Chondrocyte (in vitro differentiated cells): Measurements from ENCODE around the gene PHLPP1. TPM values are rescaled to one million over a fixed set of nuclear protein-coding genes. Genes with fewer than 3 reads are reported as not detected.
A peak's percentile ranks its signal among the peaks of the same experiment; 100 is the strongest.

Experiments used
- DNase-seq: peaks from one replicate; pipeline ENCODE4 v3.0.0; 2021; ENCODE audit warnings: mixed read lengths, low spot score
- H3K27ac Mint-ChIP-seq: one replicate; pipeline ENCODE4 v1.8.0; 2021; ENCODE audit warnings: mild to moderate bottlenecking, moderate library complexity, mixed read lengths; ENCODE audit not compliant: unreplicated experiment
- H3K27me3 Mint-ChIP-seq: 2 replicates; pipeline ENCODE4 v1.8.0; 2021; ENCODE audit warnings: low read depth, mixed read lengths
- H3K36me3 Mint-ChIP-seq: 2 replicates; pipeline ENCODE4 v1.8.0; 2021; ENCODE audit warnings: low read depth, mixed read lengths
- H3K4me1 Mint-ChIP-seq: 2 replicates; pipeline ENCODE4 v1.8.0; 2021; ENCODE audit warnings: low read depth, mild to moderate bottlenecking, mixed read lengths
- H3K4me3 Mint-ChIP-seq: one replicate; pipeline ENCODE4 v1.8.0; 2021; ENCODE audit warnings: mild to moderate bottlenecking, moderate library complexity, mixed read lengths; ENCODE audit not compliant: unreplicated experiment
- H3K9me3 Mint-ChIP-seq: 2 replicates; pipeline ENCODE4 v1.8.0; 2021; ENCODE audit warnings: low read depth, mixed read lengths
- CTCF ChIP-seq: fragments of 200-600 bp; sonication (generic); IDR thresholded peaks from 2 replicates; pipeline ENCODE4 v1.5.0; 2021; ENCODE audit warnings: antibody characterized with exemption, mild to moderate bottlenecking, moderate library complexity
- long read RNA-seq: library from polyadenylated mRNA; stranded (forward); transcript quantifications from one replicate; pipeline ENCODE4 v2.0.0, GENCODE V29; 2021
- total RNA-seq: library from RNA; stranded (reverse); gene quantifications from 3 replicates; pipeline ENCODE4 v1.2.1, GENCODE V29; 2021

Gene PHLPP1
- 9.3 to 13.2 TPM (median 10.4 TPM) in 3 replicates for total RNA-seq
- long read RNA-seq, full-length matches to known transcripts: 7 of 12 reads
- long read RNA-seq, partial matches to known transcripts: 5 of 12 reads
- long read RNA-seq, other reads (novel, unspliced or antisense): 0 of 12 reads

GRCh38 chr18:62715436-62715758, at the start of gene PHLPP1:
PHLPP1 (plus strand) TSS chr18:62715541; CDS start chr18:62715684, 143 bp downstream.
- H3K27me3 Mint-ChIP-seq: no peaks in the 10 kb centered on the region
- no peaks in the 10 kb centered on the region for H3K9me3 Mint-ChIP-seq
- no peaks in the 10 kb centered on the region for H3K36me3 Mint-ChIP-seq
- DNase-seq: no peak
- H3K4me1 Mint-ChIP-seq: peaks cover 41% of the 10 kb centered on the region
- H3K27ac Mint-ChIP-seq: peak within 1 kb of the TSS; percentile 94
- no peak for TF ChIP-seq CTCF
- H3K4me3 Mint-ChIP-seq: peak within 1 kb of the TSS; percentile 75

GRCh38 chr18:62669225-62669624, 46.1 kb upstream of the PHLPP1 start:
- no peak for DNase-seq
- peaks cover 16% of the 10 kb centered on the region for H3K9me3 Mint-ChIP-seq
- TF ChIP-seq CTCF: no peak
- peaks cover 16% of the 10 kb centered on the region for H3K4me1 Mint-ChIP-seq
- no peak overlapping the region for H3K4me3 Mint-ChIP-seq
- no peaks in the 10 kb centered on the region for H3K27me3 Mint-ChIP-seq
- H3K27ac Mint-ChIP-seq: no peak overlapping the region
- peaks cover 2% of the 10 kb centered on the region for H3K36me3 Mint-ChIP-seq

- Mint-ChIP-seq H3K4me3 (no peak overlapping the region), H3K36me3 (peaks cover 2% of the 10 kb centered on the region), H3K27me3 (no peaks in the 10 kb centered on the region), H3K9me3 (peaks cover 19% of the 10 kb centered on the region), H3K27ac (no peak overlapping the region), H3K4me1 (peaks cover 14% of the 10 kb centered on the region)
- TF ChIP-seq CTCF: no peak
- DNase-seq: no peak
Observed at GRCh38 chr18:62670573-62670972, 44.8 kb upstream of the PHLPP1 start.

GRCh38 chr18:62672600-62672999, 42.7 kb upstream of the PHLPP1 start:
- Mint-ChIP-seq H3K27me3 (no peaks in the 10 kb centered on the region), H3K4me3 (no peak overlapping the region), H3K27ac (no peak overlapping the region), H3K36me3 (peaks cover 2% of the 10 kb centered on the region), H3K9me3 (peaks cover 20% of the 10 kb centered on the region), H3K4me1 (peaks cover 14% of the 10 kb centered on the region)
- DNase-seq: no peak
- TF ChIP-seq CTCF: no peak

GRCh38 chr18:62678847-62679485, 36.4 kb upstream of the PHLPP1 start:
- H3K9me3 Mint-ChIP-seq: peaks cover 4% of the 10 kb centered on the region
- TF ChIP-seq CTCF: no peak
- H3K4me1 Mint-ChIP-seq: no peaks in the 10 kb centered on the region
- no peak for DNase-seq
- peaks cover 3% of the 10 kb centered on the region for H3K27me3 Mint-ChIP-seq
- H3K36me3 Mint-ChIP-seq: no peaks in the 10 kb centered on the region
- H3K4me3 Mint-ChIP-seq: no peak overlapping the region
- no peak overlapping the region for H3K27ac Mint-ChIP-seq
